ENCODE results near the gene HHEX.
"Not testable (repeated sequence)": the region's sequence is repeated elsewhere in the genome, so short reads cannot be mapped to it uniquely, and the experiment has no call there.

Gene HHEX

GRCh38 chr10:92737484-92737883 is 47.7 kb downstream of the HHEX start:
- ATAC-seq (no peak), DNase-seq (no peak)
- H3K9me3 Mint-ChIP-seq, result no peaks in the 10 kb centered on the region
- peaks cover 7% of the 10 kb centered on the region for H3K4me1 Mint-ChIP-seq
- H3K27me3 Mint-ChIP-seq, result peaks cover 13% of the 10 kb centered on the region
- H3K36me3 Mint-ChIP-seq (ENCODE audit: low read depth), result no peaks in the 10 kb centered on the region
- no peak overlapping the region for H3K4me3 Mint-ChIP-seq
- H3K27ac Mint-ChIP-seq, result no peak overlapping the region

- no peaks in the 10 kb centered on the region for H3K36me3 Mint-ChIP-seq (ENCODE audit: low read depth)
- H3K27ac Mint-ChIP-seq, result no peak overlapping the region
- H3K9me3 Mint-ChIP-seq, result no peaks in the 10 kb centered on the region
- H3K4me3 Mint-ChIP-seq, result no peak overlapping the region
- ATAC-seq (no peak), DNase-seq (no peak)
- H3K4me1 Mint-ChIP-seq, result peaks cover 13% of the 10 kb centered on the region
- peaks cover 9% of the 10 kb centered on the region for H3K27me3 Mint-ChIP-seq
Observed at GRCh38 chr10:92740762-92741161, 51.0 kb downstream of the HHEX start.

DNA sequence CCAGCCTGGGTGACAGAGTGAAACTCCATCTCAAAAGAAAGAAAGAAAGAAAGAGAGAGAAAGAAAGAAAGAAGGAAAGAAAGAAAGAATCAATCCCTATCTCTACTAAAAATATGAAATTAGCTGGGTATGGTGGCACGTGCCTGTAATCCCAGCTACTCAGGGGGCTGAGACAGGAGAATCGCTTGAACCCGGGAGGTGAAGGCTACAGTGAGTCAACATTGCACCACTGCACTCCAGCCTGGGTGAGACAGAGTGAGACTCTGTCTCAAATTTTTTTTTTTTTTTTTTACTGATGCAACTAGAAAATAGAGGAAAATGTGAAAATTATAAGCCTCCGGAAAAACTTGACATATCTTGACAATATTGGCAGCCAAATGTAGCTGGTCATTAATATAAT is 52.0 kb downstream of the HHEX start:
- not testable (repeated sequence) for H3K27ac Mint-ChIP-seq

DNA sequence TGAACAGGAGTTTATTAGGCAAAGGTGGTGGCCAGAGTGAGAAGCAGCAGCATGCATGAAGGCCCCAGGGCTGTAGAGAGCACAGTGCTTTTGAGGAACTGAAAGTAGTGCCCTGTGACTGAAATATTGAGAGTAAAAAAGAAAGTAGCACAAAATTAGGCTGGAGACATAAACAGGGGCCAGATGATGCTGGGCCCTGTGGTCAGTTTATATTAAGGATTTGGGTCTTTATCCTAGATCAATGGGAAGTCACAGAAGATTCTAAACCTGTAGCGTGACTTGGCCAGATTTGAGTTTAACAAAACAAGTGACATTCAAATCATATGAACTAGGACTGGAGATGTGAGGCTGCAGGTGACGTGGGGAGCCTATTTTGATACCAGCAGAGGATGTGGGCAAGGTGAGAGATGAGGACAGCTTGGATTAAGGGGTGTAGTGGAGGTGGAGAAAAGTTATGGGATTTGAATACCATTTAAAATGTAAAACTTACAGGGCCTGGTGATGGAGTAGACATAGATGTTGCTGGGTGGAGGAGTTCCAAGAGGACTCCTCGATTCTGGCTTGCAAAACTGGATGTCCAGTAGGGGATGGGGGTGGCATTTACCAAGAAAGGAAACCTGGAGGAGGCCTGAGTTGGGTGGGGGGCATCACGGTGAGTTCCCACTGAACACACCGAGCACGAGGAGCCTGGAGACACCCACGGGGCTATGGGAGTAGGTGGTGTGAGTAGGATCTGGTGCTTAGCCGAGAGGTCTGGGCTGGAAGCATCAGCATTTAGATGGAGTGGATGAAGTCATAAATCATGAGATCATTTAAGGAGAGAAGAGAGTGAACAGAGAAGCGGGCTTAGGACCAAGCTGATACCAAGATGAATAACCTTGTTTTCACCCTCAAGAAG is 52.8 kb downstream of the HHEX start:
- H3K4me3 Mint-ChIP-seq, result no peak overlapping the region

More for the DNA sequence above, 52.0 kb downstream of the HHEX start:
- not testable (repeated sequence) for H3K9me3 Mint-ChIP-seq; H3K4me3 Mint-ChIP-seq; ATAC-seq; H3K27me3 Mint-ChIP-seq; DNase-seq; H3K36me3 Mint-ChIP-seq (ENCODE audit: low read depth)
- peaks cover 13% of the 10 kb centered on the region for H3K4me1 Mint-ChIP-seq

More for the DNA sequence above, 52.8 kb downstream of the HHEX start:
- Mint-ChIP-seq H3K27me3 (peaks cover 9% of the 10 kb centered on the region), H3K9me3 (no peaks in the 10 kb centered on the region), H3K36me3 (ENCODE audit: low read depth) (no peaks in the 10 kb centered on the region), H3K27ac (peak overlapping the region; percentile 42), H3K4me1 (peaks cover 13% of the 10 kb centered on the region)
- ATAC-seq (peak; percentile 46), DNase-seq (no peak)

Measured in activated naive CD8-positive, alpha-beta T cell treated with anti-CD3 and anti-CD28 coated beads, Interleukin-2, amount 50 U/mL, for 24 hours (primary cell).